HG03097 (cell line): ENCODE results near the gene SNED1.
"Not testable (repeated sequence)": the region's sequence is repeated elsewhere in the genome, so short reads cannot be mapped to it uniquely, and the experiment has no call there.

Experiments
- ATAC-seq: cut with Tn5 transposase; IDR thresholded peaks from one replicate; pipeline ENCODE4 v1.9.1; 2021; ENCODE audit not compliant: unreplicated experiment, low FRiP score

SNED1 gene

GRCh38 chr2:241103176-241103595, 104.8 kb downstream of the SNED1 start:
- no peak for ATAC-seq

GRCh38 chr2:241104611-241105010, 106.2 kb downstream of the SNED1 start:
- not testable (repeated sequence) for ATAC-seq

- ATAC-seq, result no peak
Observed at GRCh38 chr2:241105641-241106040, 107.2 kb downstream of the SNED1 start.

- no peak for ATAC-seq
Observed at GRCh38 chr2:241107031-241107783, 108.8 kb downstream of the SNED1 start.

GRCh38 chr2:241108271-241109209, 110.1 kb downstream of the SNED1 start:
- ATAC-seq, result no peak

GRCh38 chr2:241109210-241110088, 111.0 kb downstream of the SNED1 start:
- no peak for ATAC-seq

GRCh38 chr2:241110089-241110606, 111.7 kb downstream of the SNED1 start:
- ATAC-seq, result no peak

GRCh38 chr2:241110607-241111439, 112.4 kb downstream of the SNED1 start:
- no peak for ATAC-seq

- ATAC-seq, result no peak
Observed at GRCh38 chr2:241111440-241111805, 113.0 kb downstream of the SNED1 start.

- ATAC-seq, result no peak
Observed at GRCh38 chr2:241112046-241112445, 113.6 kb downstream of the SNED1 start.

GRCh38 chr2:241112592-241112991, 114.2 kb downstream of the SNED1 start:
- ATAC-seq, result no peak

GRCh38 chr2:241114836-241115235, 116.4 kb downstream of the SNED1 start:
- no peak for ATAC-seq

GRCh38 chr2:241115361-241115760, 116.9 kb downstream of the SNED1 start:
- ATAC-seq, result no peak

- ATAC-seq, result no peak
Observed at GRCh38 chr2:241116606-241117560, 118.5 kb downstream of the SNED1 start.

- no peak for ATAC-seq
Observed at GRCh38 chr2:241118737-241119505, 120.5 kb downstream of the SNED1 start.

- ATAC-seq, result no peak
Observed at GRCh38 chr2:241120440-241120839, 122.0 kb downstream of the SNED1 start.

- no peak for ATAC-seq
Observed at GRCh38 chr2:241121008-241121407, 122.6 kb downstream of the SNED1 start.
